GM12878 (cell line): ENCODE measurements around the gene GPC6. TPM values are rescaled to one million over a fixed set of nuclear protein-coding genes. Genes with fewer than 3 reads are reported as not detected.

Source experiments
- ATAC-seq: fragments of 200-7000 bp; cut with Tn5 transposase; 3 replicates; pipeline ENCODE4 v1.9.1; 2020; ENCODE audit warnings: mild to moderate bottlenecking, moderate library complexity
- BruUV-seq: library from RNA; stranded (reverse); fragments of 400-500 nt; replicated peaks from 2 replicates; lab custom pipeline; 2021; lab: Mats Ljungman, UMichigan
- CTCF ChIA-PET: fragments of 300-600 bp; sonication (Branson Sonifier 250); formaldehyde crosslinking; extraction: SDS; loops from one replicate; lab custom pipeline; 2021; ENCODE audit warnings: inconsistent platforms; lab: Yijun Ruan, JAX
- POLR2A ChIA-PET: fragments of 350-600 bp; formaldehyde crosslinking; extraction: SDS; loops from one replicate; lab custom pipeline; 2021; ENCODE audit warnings: inconsistent platforms; lab: Charles Lee
- RAD21 ChIA-PET: fragments of 300-600 bp; sonication (Branson Sonifier 250); formaldehyde crosslinking; loops from one replicate; lab custom pipeline; 2023; ENCODE audit warnings: antibody characterized with exemption; ENCODE audit not compliant: unreplicated experiment; lab: Charles Lee
- SMC1A ChIA-PET: fragments of 300-600 bp; sonication (Branson Sonifier 250); formaldehyde crosslinking; loops from one replicate; lab custom pipeline; 2023; ENCODE audit not compliant: unreplicated experiment, uncharacterized antibody; lab: Charles Lee
- DNase-seq: peaks from one replicate; pipeline ENCODE4 v3.0.0-alpha.2; 2011; ENCODE audit warnings: low read depth, low spot score
- FAIRE-seq: peaks from 3 replicates; lab custom pipeline; 2011; peaks lifted over from hg19 to GRCh38; lab: Jason Lieb, UNC
- H2AFZ ChIP-seq: 2 replicates; pipeline ENCODE4 v1.6.0; 2011; ENCODE audit warnings: low read depth, low read length, control low read depth; ENCODE audit not compliant: control insufficient read depth
- H3K27ac ChIP-seq: 2 replicates; pipeline ENCODE4 v1.5.1; 2011; ENCODE audit warnings: control low read depth; ENCODE audit not compliant: control insufficient read depth, insufficient read depth
- H3K27me3 ChIP-seq, 2 experiments: replicated peaks in 1 of 2; 2 replicates each; pipeline versions ENCODE4 v1.6.0 to v1.6.1; 2011; ENCODE audit warnings: low read length in 1 of 2; ENCODE audit not compliant: control insufficient read depth in 2 of 2, insufficient read depth in 2 of 2
- H3K36me3 ChIP-seq, 2 experiments: 2 replicates each; pipeline ENCODE4 v1.5.1; 2011; ENCODE audit warnings: low read length in 1 of 2; ENCODE audit not compliant: control insufficient read depth in 2 of 2, insufficient read depth in 2 of 2
- H3K4me1 ChIP-seq: 2 replicates; pipeline ENCODE4 v1.6.1; 2011; ENCODE audit warnings: mild to moderate bottlenecking, low read length, moderate library complexity, mixed read lengths; ENCODE audit not compliant: control insufficient read depth, insufficient read depth
- H3K4me2 ChIP-seq: 2 replicates; pipeline ENCODE4 v1.6.0; 2011; ENCODE audit warnings: control low read depth; ENCODE audit not compliant: control insufficient read depth, insufficient read depth
- H3K4me3 ChIP-seq: fragments of 200-600 bp; sonication (generic); 2 replicates; pipeline ENCODE4 v1.5.1; 2016
- H3K79me2 ChIP-seq: 2 replicates; pipeline ENCODE4 v1.6.0; 2011; ENCODE audit warnings: low read length; ENCODE audit not compliant: control insufficient read depth, insufficient read depth
- H3K9ac ChIP-seq: 2 replicates; pipeline ENCODE4 v1.8.0; 2011; ENCODE audit warnings: low read length, control low read depth, mixed read lengths; ENCODE audit not compliant: control insufficient read depth, insufficient read depth
- H3K9me3 ChIP-seq: replicated peaks from 3 replicates; pipeline ENCODE4 v1.5.1; 2011; ENCODE audit warnings: mild to moderate bottlenecking, low read length; ENCODE audit not compliant: control insufficient read depth, insufficient read depth
- H4K20me1 ChIP-seq: 2 replicates; pipeline ENCODE4 v1.6.0; 2011; ENCODE audit not compliant: control insufficient read depth, insufficient read depth
- CHD2 ChIP-seq: IDR thresholded peaks from 2 replicates; pipeline ENCODE4 v1.6.1; 2011; ENCODE audit warnings: low read depth, low read length, improper control_type of control experiment, borderline replicate concordance
- CREM ChIP-seq: IDR thresholded peaks from 2 replicates; pipeline ENCODE4 v1.6.1; 2014; ENCODE audit warnings: antibody characterized with exemption, low read depth
- EP300 ChIP-seq, 2 experiments: fragments of 150-350 bp in 1 of 2; IDR thresholded peaks; 2 replicates each; pipeline ENCODE4 v1.6.1; 2011 to 2012; ENCODE audit warnings: low read depth in 2 of 2, low read length in 2 of 2, borderline replicate concordance in 1 of 2, improper control_type of control experiment in 1 of 2, inconsistent platforms in 1 of 2; ENCODE audit not compliant: control insufficient read depth in 1 of 2
- FOXK2 ChIP-seq: fragments of 450-650 bp; IDR thresholded peaks from 2 replicates; pipeline ENCODE4 v1.6.1; 2017; ENCODE audit warnings: mild to moderate bottlenecking, moderate library complexity
- IKZF2 ChIP-seq, 2 experiments: fragments of 450-650 bp; IDR thresholded peaks; 2 replicates each; pipeline ENCODE4 v1.6.1; 2017; ENCODE audit warnings: mild to moderate bottlenecking in 2 of 2, moderate library complexity in 2 of 2
- MEF2B ChIP-seq: fragments of 450-650 bp; IDR thresholded peaks from 2 replicates; pipeline ENCODE4 v1.6.1; 2018; ENCODE audit warnings: mild to moderate bottlenecking, moderate library complexity; ENCODE audit not compliant: partially characterized antibody, poor library complexity, severe bottlenecking
- NFIC ChIP-seq: IDR thresholded peaks from 2 replicates; pipeline ENCODE4 v1.6.1; 2012; ENCODE audit warnings: low read depth, mild to moderate bottlenecking, inconsistent platforms, low read length, moderate library complexity
- NR2F1 ChIP-seq: fragments of 450-650 bp; conservative IDR thresholded peaks from 2 replicates; pipeline ENCODE4 v1.6.1; 2017; ENCODE audit warnings: mild to moderate bottlenecking
- PBX3 ChIP-seq: IDR thresholded peaks from 2 replicates; pipeline ENCODE4 v1.6.1; 2011; ENCODE audit warnings: mild to moderate bottlenecking, low read depth, low read length, moderate library complexity; ENCODE audit not compliant: insufficient replicate concordance
- RAD21 ChIP-seq: IDR thresholded peaks from 2 replicates; pipeline ENCODE4 v1.6.1; 2011; ENCODE audit warnings: mild to moderate bottlenecking, low read depth, low read length, moderate library complexity; ENCODE audit not compliant: insufficient read depth
- RFX5 ChIP-seq: IDR thresholded peaks from 2 replicates; pipeline ENCODE4 v1.6.1; 2011; ENCODE audit warnings: low read depth, low read length, improper control_type of control experiment
- SMAD5 ChIP-seq: IDR thresholded peaks from 2 replicates; pipeline ENCODE4 v1.6.1; 2016; ENCODE audit warnings: antibody characterized with exemption, low read depth
- TAF1 ChIP-seq: IDR thresholded peaks from 2 replicates; pipeline ENCODE4 v1.6.1; 2011; ENCODE audit warnings: mild to moderate bottlenecking, low read depth, low read length, borderline replicate concordance
- TCF3 ChIP-seq: IDR thresholded peaks from 2 replicates; pipeline ENCODE4 v1.6.1; 2012; ENCODE audit warnings: low read depth, mild to moderate bottlenecking, low read length, borderline replicate concordance; ENCODE audit not compliant: insufficient read depth
- USF1 ChIP-seq: IDR thresholded peaks from 2 replicates; pipeline ENCODE4 v1.6.1; 2011; ENCODE audit warnings: borderline replicate concordance, low read depth, mild to moderate bottlenecking, moderate library complexity, mixed read lengths, low read length; ENCODE audit not compliant: insufficient read depth; ENCODE audit errors: extremely low read length
- in situ Hi-C: fragments of 300-500 bp; cut with MboI; formaldehyde crosslinking; loops from 9 replicates; pipeline ENCODE4 v1.14.3; 2018; ENCODE audit warnings: mixed read lengths
- intact Hi-C: fragments of 100-400 bp; cut with micrococcal nuclease; formaldehyde crosslinking; loops from one replicate; pipeline ENCODE4 v1.14.2; 2022; ENCODE audit not compliant: unreplicated experiment
- polyA plus RNA-seq, 11 experiments: library from polyadenylated mRNA; depleted of rRNA in 4 of 11; unstranded in 6 of 11; stranded (reverse) in 5 of 11; fragments of >200 nt; fragmentation: Nextera tagmentation in 4 of 11; fragmentation: Illumina TruSeq in 1 of 11; extraction: Ambion mirVana in 4 of 11; extraction: Trizol in 1 of 11; gene quantifications; 1 replicate in 1 of 11; 2 replicates in 10 of 11; pipeline versions ENCODE4 v1.2.1 to v1.2.3, GENCODE V29; 2011 to 2016; ENCODE audit warnings: inconsistent platforms in 2 of 11, missing spikeins in 2 of 11, low read depth in 1 of 11
- total RNA-seq, 4 experiments: library from RNA; depleted of rRNA in 3 of 4; stranded (reverse); fragments of >200 nt in 3 of 4; fragmentation: Illumina TruSeq in 1 of 4; extraction: Trizol in 1 of 4; gene quantifications; 2 replicates each; pipeline versions ENCODE4 v1.2.1 to v1.2.3, GENCODE V29; 2013 to 2021
- TF ChIP-seq, protein P1 (sequence below): IDR thresholded peaks from 2 replicates; pipeline ENCODE4 v1.6.1; 2012; ENCODE audit warnings: low read depth, low read length, improper control_type of control experiment

GPC6 gene
- total and polyA plus RNA-seq, 10 of the 15 experiments (the other 5 are each of a cell fraction or from before 2014, with no cell fraction given), result 0.03 to 0.04 (median 0.03) TPM; not detected in 7

GRCh38 chr13:94353167-94353710, 1126.6 kb downstream of the GPC6 start (continued):
- TF ChIP-seq USF1 (no peak), TAF1 (no peak), CREM (no peak), RFX5 (no peak), EP300 (IDR thresholded peaks at IDR 0.05; ENCODE audit: borderline replicate concordance in 1 of 2, control insufficient read depth in 1 of 2, low read depth in 2 of 2, low read length in 2 of 2) (no peak)
- TF ChIP-seq, all 136 proteins: peak for 0

- in situ Hi-C loops (loop anchor here (25.0 kb wide), 1 partner anchor 1798 kb away; no protein-coding TSS in a partner anchor), intact Hi-C loops (loop anchor here (5.0 to 10.0 kb wide), 3 partner anchors 88 to 1185 kb away; no protein-coding TSS in a partner anchor)
- no peak overlapping the region for H3K27ac ChIP-seq
- ATAC-seq, result no peak
- no TSS peak for BruUV-seq
- ChIA-PET SMC1A (no interaction called here), RAD21 (no interaction called here), POLR2A (no interaction called here), CTCF (no interaction called here)
- no peaks in the 10 kb centered on the region for H3K36me3 ChIP-seq
- TF ChIP-seq, protein P1, sequence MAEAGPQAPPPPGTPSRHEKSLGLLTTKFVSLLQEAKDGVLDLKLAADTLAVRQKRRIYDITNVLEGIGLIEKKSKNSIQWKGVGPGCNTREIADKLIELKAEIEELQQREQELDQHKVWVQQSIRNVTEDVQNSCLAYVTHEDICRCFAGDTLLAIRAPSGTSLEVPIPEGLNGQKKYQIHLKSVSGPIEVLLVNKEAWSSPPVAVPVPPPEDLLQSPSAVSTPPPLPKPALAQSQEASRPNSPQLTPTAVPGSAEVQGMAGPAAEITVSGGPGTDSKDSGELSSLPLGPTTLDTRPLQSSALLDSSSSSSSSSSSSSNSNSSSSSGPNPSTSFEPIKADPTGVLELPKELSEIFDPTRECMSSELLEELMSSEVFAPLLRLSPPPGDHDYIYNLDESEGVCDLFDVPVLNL, result no peak
- no peak for TF ChIP-seq NFIC
- no peak for TF ChIP-seq PBX3
- no peak for TF ChIP-seq IKZF2 (IDR thresholded peaks at IDR 0.05)
- no peak for TF ChIP-seq CHD2
- TF ChIP-seq RAD21, result no peak
- TF ChIP-seq SMAD5, result no peak
- no peak for TF ChIP-seq MEF2B
- no peak for TF ChIP-seq TCF3
- no peak for TF ChIP-seq FOXK2
- no peak for TF ChIP-seq NR2F1
- no peak for FAIRE-seq
- H3K9ac ChIP-seq, result no peak overlapping the region
- no peak for DNase-seq
- no peaks in the 10 kb centered on the region for H3K9me3 ChIP-seq
- no peaks in the 10 kb centered on the region for H3K27me3 ChIP-seq
- no peak overlapping the region for H3K4me3 ChIP-seq
- no peaks in the 10 kb centered on the region for H3K4me1 ChIP-seq
- no peaks in the 10 kb centered on the region for H4K20me1 ChIP-seq
- H3K4me2 ChIP-seq, result no peak overlapping the region
- no peaks in the 10 kb centered on the region for H3K79me2 ChIP-seq
- H2AFZ ChIP-seq, result no peak overlapping the region
Measured at GRCh38 chr13:94359875-94360274, 1133.3 kb downstream of the GPC6 start.
